ENCODE data around the gene SMYD3.

SMYD3 gene

DNA sequence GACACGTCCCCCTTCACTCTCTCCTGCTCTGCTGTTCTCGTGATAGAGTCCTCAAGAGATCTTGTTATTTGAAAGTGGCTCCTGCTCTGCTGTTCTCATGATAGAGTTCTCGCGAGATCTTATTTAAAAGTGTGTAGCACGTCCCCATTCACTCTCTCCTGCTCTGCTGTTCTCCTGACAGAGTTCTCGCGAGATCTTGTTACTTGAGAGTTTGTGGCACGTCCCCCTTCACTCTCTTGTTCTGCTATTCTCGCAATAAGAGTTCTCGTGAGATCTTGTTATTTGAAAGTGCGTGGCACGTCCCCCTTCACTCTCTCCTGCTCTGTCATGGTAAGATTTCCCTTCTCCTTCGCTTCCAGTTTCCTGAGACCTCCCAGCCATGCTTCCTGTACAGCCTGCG, 47.9 kb downstream of the SMYD3 start:
- no peak for DNase-seq

DNA sequence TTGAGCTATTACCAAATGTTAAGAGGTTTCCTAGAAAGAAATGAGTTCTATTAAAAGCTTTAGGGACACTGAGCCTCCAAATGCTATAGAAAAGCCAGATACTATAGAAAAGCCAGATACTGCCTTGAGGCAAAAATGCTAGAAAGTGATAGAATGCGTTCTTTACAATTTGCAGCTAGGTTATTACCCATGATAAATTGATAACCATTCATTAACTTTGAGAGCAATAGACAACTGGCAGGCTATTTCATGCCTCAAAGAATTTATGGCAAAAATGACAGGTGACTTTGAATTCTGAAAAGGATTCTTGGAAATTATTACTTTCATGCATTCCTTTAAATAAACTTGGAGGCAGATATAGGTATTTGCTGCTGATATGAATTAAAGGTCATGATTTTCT, 51.6 kb downstream of the SMYD3 start:
- no peak for DNase-seq

DNA sequence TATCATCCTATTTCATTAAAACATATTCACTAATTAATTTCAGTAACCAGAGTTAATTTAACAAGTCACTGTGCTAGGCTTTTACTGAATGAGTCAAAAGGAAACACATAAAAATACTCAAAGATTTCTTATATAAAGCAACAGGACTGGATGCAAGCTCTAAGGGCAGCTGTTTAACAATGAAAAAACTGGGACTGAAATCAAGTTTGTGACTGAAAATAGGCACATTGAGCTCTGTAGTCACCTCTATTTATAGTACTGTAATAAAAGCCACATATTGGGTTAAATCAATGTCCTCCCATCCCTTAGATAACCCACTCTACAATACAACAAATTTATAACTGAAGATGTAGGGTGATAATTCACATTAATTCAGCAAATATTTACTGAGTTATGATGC, 52.4 kb downstream of the SMYD3 start:
- DNase-seq: no peak

DNA sequence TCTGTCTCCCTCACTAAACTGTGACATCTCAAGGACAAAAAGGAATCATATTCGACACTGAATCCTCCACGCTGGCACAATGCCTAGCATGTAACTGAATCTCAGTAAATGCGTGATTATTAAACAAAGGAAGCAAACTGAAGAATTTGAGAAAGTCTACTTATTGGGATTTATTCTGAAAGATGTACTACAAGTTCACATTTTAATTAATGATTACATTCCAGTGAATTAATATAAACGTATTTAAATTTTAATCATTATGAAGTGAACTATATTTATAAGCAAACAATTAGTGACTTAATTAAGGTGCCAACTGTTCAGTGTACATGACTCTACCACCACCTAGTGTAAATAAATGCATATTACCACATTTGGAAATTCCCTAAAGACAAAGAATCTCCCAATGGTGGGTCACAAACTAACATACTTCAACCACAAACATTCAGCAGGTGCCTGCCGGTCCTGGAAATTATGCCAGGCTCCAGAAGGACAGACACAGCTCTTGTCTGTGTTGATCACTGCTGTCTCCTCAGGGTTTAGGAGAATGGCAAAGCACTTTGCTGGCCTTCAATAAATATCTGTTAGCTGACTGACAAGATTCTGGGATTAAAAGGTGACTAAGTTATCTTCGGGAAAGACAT, 56.3 kb downstream of the SMYD3 start:
- no peak for DNase-seq

DNA sequence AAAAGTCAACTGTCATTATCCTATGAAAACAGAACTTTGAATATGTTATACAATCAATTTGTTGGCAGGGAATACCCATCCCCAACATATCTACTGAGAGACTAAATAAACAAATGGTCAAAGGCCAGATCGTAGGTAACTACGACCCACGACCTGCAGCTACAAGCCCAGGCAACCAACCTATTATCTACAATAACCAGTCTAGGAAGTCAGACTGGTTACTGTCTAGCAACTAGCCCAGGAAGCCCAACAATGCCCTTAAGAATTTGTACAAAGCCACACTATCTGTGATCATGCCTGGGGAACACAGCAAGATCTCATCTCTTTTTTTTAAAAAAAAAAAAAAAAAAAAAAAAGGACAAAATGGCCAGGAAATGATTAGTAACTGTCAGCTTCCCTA, 58.7 kb downstream of the SMYD3 start:
- no peak for DNase-seq

DNA sequence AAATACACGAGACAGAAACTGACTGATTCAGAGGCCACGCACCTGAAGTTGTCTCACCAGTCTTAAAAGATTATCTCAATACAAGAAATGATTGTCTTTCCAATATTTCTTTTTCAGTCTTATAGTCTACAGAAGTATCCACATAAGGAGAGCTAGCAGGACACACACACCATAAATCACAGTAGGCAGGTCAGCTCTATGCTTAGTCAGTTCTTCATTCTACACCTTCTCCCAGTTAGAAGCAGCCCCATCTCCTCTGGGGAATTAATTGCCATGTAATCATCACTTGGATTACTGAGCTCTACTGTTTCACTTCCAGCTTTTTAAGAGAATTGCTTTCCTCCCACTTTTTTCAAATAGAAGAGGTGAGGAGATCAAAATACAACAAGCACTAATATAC, 59.6 kb downstream of the SMYD3 start:
- no peak for DNase-seq

DNA sequence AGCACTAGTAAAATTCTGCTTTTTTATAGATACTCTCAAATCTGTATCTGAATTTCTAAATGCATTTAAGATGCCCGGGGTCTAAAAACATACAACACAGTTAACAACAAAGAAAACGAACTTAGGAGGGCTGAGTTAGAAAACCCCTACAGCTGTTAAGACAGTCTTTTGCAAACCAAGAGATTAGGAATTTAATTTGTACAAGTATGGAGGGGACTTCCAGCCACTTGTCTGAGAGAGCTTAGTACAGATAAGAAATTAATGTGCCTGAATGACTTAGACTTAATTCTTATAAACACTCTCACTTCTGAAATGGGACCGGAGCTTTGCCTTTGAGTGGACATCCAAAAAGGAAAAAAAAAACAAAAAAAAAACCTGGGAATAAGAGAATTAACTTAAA, 61.6 kb downstream of the SMYD3 start:
- no peak for DNase-seq

DNA sequence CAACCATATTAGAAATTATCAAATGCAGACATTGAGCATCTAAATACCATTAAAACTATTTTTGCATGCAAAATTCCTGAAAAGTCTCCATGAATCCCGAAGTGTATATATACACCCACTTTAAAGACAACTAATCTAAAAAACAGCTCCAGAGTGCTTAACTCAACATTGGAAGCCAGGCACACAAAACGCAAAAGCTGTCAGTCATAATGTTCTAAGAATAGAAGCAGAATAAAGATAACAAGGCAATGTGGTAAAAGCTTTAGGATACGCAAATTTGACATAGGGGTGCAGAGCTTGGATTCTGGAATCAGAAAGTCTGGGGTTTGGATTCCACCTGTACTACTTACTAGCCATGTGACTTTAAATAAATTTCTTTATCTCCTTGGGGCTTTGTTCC, 62.5 kb downstream of the SMYD3 start:
- DNase-seq: no peak

DNA sequence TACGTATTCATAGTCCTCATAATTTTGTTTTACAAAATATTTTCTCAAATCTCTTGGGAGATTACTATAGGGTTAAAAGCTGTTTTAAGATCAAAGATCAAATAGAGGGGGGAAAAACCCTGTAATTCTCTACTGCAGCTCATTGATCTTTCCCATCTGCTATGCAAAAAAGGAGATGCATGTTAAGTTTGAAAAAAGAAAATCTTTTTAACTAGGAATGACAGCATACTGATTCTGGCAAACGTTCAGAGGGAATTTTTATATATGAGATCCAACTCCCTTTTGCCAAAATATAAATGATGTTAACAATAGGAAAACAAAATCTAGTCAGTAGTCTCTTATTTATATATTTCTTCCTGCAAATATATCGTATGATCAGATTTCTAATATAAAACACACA, 69.1 kb downstream of the SMYD3 start:
- DNase-seq: no peak

DNA sequence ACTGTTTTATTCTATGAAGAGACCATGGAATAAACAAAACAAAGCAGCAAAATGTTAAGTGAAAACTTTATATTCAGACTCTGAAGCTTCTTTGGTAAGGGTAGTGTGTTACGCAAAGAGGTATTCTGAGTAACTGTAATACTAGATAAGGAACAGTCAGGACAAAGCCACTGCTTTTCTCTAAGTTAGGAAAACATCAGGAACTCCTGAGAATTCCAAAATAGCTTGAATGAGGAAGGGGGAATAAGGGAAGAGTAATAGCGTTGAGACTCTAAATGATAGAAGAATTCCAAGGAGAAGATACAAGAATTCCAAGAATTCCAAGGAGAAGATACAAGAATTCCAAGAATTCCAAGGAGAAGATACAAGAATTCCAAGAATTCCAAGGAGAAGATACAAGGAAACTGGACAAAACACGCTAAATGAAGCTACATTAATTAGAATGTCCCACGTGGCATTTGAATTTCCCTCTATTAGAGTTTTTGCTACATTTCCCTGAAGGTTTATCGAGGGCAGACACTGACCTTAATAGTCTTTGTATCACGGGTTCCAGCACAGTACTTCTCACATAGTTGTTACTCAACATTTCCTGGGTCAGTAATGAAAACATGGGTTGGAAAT, 71.5 kb downstream of the SMYD3 start:
- no peak for DNase-seq

DNA sequence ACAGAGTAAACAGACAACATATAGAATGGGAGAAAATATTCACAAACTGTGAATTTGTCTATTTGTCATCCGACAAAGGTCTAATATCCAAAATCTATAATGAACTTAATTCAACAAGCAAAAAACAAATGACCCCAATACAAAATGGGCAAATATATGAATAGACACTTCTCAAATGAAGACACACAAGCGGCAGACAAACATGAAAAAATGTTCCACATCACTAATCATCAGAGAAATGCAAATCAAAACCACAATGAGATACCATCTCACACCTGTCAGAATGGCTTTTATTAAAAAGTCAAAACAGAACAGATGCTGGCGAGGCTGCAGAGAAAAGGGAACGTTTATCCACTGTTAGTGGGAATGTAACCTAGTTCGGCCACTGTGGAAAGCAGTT, 72.7 kb downstream of the SMYD3 start:
- no peak for DNase-seq

DNA sequence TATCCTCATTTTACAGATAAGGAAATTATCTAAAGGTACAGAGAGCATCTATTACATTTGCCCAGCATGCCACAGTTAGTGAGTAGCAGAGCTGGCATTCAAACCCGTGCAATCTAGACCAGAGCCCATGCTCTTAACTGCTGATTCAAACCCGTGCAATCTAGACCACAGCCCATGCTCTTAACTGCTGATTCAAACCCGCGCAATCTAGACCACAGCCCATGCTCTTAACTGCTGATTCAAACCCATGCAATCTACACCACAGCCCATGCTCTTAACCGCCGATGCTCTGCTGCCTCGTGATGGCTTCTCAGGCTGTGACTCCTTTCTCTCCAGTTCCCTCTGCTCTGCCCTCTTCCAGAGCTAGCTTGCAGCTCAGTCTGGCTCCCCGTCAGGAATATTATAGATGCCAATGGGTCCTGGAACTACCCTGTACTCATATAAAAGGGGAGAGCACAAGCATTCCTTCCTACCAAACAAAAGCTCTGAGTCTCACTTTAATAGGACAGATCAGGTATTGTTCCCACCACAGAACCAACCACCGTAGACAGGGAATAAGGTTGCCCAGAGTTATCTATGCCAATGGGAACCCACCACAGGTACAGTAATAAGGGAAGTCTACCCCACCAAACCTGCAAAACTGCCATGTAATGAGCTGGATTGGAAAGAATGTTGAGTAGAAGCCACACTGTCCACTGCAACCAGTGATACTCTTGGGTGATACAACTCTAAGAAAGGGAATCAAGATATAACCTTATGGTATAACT, 78.4 kb downstream of the SMYD3 start:
- no peak for DNase-seq

DNA sequence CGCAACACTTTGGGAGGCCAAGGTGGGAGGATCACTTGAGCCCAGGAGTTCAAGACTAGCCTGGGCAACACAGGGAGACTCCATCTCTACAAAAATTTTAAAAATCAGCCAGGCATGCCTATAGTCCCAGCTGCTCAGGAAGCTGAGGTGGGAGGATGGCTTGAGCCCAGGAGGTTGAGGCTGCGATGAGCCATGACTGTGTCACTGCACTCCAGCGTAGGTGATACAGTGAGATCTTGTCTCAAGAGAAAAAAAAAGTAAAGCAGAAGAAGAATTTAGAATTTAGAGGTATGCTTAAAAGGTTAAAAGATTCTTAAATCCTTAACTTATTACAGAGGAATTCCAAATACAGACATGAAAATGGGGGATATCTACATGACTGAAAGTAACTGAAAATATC, 79.5 kb downstream of the SMYD3 start:
- DNase-seq: no peak

DNA sequence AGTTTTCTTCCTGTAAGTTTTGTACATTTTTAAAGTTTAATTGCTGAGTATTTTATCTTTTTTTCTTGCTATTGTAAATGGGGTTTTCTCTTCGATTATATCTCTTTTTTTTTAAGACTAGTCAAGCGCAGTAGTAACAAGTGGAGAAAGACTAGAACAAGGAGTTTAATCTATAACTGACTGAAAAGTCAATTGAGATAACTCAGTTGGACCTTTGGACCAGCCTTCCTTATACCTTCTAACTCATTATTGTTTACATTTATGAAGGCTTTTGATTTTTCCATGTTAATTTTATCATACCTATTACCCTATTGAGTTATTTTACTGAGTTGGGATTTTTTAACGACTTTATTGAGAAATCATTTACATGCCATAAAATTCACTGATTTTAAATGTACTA, 81.2 kb downstream of the SMYD3 start:
- no peak for DNase-seq

DNA sequence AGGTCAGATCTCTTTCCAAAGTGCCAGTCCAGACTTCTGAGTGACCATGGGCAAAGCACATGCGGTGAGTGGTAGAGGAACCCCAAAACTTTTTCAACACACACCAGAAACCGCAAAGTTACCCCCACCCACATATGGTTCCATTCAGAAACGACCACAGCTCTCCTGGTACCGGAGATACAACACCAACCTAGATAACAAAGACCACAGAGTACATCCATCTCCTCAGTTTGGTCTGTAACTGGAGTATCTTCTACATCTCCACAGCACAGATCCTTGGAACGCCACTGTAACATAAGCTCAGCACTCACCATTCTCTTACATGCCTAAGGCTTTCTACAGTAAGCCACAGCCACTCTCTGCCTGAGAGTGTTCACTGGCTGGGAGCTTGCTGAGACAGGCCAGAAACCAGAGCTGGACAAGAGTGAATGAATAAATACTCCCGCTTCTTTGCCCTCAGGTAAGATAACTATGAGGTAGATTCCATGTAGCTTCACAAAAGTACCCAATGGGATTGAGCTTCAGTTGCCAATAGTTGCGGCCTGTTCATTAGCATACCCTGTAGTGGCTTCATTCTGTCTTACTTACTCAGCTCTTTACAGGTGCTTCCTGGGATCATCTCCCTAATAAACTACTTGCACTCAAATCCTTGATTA, 81.8 kb downstream of the SMYD3 start:
- no peak for DNase-seq

DNA sequence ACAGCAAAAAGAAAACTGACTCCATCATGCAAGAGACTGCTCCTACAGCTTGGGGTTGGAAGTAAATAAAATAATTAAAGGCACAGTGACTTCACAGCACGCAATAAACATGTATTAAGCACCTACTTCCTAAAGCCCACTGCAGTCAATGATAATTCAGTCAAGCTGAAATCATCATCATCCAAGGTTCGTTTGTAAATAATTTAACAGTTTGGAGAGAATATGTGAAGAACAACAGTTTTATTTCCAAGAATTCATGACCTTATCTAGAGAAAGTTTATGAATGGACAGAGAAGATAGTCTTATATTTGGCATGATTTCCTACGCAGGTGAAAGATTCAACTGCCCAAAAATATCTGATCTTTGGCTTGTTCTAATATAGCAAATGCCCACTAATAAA, 86.8 kb downstream of the SMYD3 start:
- no peak for DNase-seq

DNA sequence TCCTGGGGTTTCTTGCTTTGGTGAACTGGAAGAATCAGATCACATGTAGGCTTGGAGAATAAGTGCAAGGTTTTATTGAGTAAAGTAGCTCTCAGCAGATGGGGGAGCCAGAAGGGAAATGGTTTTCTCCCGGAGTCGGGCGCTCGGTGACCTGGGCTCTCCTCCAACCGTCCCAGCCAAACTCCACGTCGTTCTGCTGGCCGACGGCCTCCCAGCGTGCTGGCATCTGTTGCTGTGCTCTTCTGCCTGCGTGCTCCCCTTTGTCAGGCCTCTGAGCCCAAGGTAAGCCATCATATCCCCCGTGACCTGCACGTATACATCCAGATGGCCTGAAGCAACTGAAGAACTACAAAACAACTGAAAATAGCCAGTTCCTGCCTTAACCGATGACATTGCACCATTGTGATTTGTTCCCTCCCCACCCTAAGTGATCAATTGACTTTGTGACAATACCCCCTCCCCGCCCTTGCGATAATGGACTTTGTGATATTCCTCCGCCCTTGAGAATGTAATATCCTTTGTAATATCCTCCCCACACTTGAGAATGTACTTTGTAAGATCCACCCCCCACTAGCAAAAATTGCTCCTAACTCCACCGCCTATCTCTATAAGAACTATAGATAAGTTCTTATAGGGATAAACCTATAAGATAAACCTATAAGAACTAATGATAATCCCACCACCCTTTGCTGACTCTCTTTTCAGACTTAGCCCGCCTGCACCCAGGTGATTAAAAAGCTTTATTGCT, 88.3 kb downstream of the SMYD3 start:
- no peak for DNase-seq

DNA sequence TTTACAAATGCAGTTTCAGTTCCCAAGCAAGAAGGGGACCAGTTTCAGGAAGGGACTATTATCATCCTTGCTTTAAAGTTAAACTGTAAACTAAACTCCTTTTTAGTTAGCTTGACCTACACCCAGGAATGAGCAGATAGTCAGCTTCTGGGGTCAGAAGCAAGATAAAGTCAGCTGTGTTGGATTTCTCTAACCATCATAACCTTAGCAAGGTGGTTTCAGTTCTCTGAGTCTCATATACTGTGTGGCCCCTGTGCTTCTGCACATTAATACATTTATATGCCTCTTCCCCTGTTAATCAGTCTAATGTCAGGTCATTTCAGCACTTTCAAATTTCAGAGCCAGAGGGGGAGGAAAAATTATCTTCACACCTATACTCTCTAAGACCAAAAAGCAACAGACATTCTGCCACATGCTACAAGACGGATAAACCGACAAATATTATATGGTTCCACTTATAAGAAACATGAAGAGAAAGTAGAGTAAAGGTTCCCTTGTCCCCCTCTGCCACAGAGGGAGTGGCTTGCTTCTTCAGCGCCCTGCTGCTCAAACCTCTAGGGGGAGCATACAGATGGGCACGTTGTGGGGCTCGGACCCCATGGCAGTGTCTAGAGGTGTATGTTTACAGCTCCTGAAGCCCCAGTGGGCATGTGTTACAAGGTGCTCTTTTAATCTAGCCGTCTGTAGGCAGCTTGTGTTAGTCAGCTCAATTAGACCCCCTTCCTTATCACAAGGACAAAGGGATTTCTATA, 89.1 kb downstream of the SMYD3 start:
- DNase-seq: no peak

DNA sequence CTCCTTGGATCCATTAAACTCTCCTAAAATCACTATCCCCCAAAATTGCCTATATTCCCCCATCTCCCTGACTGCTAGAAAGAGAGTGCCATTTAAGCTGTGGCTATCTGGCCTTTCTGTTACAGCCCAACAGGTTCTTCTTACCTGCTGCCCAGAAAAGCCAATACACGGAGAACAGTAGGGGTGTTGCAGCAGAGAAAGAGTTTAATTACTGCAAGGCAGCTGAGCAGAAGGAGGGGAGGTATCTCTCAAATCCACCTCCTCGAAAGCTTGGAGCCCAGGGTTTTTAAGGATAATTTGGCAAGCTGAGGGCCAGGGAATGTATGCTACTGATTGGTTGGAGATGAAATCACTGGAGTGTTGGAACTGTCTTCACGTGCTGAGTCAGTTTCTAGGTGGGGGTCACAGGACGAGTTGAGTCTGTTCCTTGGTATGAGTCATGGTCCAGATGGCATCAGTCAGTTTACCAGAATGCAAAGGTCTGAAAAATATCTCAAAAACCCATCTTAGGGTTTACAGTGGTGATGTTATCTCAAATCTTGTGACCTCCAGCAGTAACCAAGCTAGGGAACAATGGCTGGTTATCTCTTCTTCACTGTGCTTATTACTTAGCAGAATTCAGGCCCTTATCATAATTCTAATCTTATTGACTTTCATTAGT, 89.8 kb downstream of the SMYD3 start:
- DNase-seq: no peak

DNA sequence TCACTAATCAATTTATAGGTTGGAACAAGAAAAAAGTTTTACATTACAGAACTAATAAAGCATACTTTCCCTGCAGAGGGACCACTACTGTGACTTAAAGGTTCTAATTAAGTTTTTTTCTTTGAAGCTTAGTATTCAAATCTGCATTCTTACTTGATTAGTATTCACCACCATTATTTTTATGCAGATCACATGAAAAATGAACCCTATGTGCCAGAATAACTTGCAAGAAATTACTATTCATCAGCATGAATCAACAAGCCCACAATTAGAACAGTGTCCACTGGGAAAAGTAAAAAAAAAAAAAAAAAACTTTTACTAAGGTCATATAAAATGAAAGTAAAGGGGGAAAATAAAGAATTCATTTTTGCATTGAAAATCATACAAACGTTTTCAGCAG, 90.8 kb downstream of the SMYD3 start:
- no peak for DNase-seq

DNA sequence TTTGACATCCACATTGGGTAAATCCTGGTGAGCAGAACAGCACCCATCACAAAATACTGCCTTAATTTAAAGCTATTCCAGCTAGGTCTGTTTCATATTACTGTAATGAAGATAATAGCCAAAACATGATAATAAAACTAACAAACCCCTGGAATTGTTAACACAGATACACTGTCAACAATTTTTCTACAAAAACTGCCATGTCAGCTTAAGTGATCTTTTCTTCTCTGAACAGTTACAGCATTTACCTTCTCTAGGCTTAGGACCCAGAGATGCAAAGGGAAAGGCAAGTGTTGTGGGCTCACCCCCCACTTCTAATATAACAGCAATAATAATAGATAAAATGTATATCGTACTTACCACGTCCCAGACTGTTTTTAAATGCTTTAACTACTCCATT, 92.1 kb downstream of the SMYD3 start:
- DNase-seq: no peak

DNA sequence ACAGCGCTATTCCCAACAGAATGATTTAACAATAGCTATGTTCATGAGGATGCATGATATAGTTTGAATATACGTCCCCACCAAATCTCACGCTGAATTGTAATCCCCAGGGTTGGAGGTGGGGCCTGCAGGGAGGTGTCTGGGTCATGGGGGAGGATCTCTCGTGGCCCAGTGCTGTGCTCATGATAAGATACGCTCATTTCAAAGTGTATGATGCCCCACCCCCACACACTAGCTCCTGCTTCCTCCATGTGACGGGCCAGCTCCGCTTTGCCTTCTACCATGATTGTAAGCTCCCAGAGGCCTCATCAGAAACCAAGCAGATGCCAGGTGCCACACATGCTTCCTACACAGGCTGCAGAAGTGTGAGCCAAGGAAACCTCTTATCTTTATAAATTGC, 93.6 kb downstream of the SMYD3 start:
- DNase-seq: no peak

Data from activated gamma-delta T cell treated with Interleukin-2 at 50 U/mL for 16 hours (primary cell).